DND-41 (cell line): Measurements from ENCODE around the gene FAM13A.
"Not testable (repeated sequence)": the region's sequence is repeated elsewhere in the genome, so short reads cannot be mapped to it uniquely, and the experiment has no call there.

Experiments
- ATAC-seq: fragments of 200-7000 bp; cut with Tn5 transposase; 3 replicates; pipeline ENCODE4 v1.9.1; 2021; ENCODE audit warnings: low read depth; ENCODE audit not compliant: insufficient read depth
- DNase-seq: peaks from one replicate; pipeline ENCODE4 v3.0.0-alpha.2; 2020
- H2AFZ ChIP-seq: 2 replicates; pipeline ENCODE4 v1.6.0; 2012; ENCODE audit warnings: low read depth, low read length
- H3K27ac ChIP-seq: 2 replicates; pipeline ENCODE4 v1.5.1; 2012; ENCODE audit warnings: low read length, inconsistent platforms
- H3K27me3 ChIP-seq: fragments of 200-600 bp; sonication (generic); 2 replicates; pipeline ENCODE4 v1.6.0; 2012; ENCODE audit warnings: low read length, mild to moderate bottlenecking, inconsistent platforms; ENCODE audit not compliant: insufficient read depth, poor library complexity
- H3K36me3 ChIP-seq: 2 replicates; pipeline ENCODE4 v1.5.1; 2012; ENCODE audit warnings: low read length, inconsistent platforms; ENCODE audit not compliant: insufficient read depth
- H3K4me1 ChIP-seq: 2 replicates; pipeline ENCODE4 v1.5.1; 2012; ENCODE audit warnings: mild to moderate bottlenecking, low read length; ENCODE audit not compliant: insufficient read depth
- H3K4me2 ChIP-seq: 2 replicates; pipeline ENCODE4 v1.6.0; 2012; ENCODE audit warnings: mild to moderate bottlenecking, moderate library complexity, low read length, inconsistent platforms; ENCODE audit not compliant: insufficient read depth
- H3K4me3 ChIP-seq, 2 experiments: fragments of 200-600 bp in 1 of 2; shearing (Covaris generic) in 1 of 2; 2 replicates each; pipeline ENCODE4 v1.5.1; 2012 to 2016; ENCODE audit warnings: inconsistent platforms in 2 of 2, low read length in 2 of 2, mild to moderate bottlenecking in 2 of 2, low read depth in 1 of 2, moderate library complexity in 1 of 2
- H3K79me2 ChIP-seq: 2 replicates; pipeline ENCODE4 v1.6.0; 2012; ENCODE audit warnings: low read length, inconsistent platforms; ENCODE audit not compliant: insufficient read depth
- H3K9ac ChIP-seq: 2 replicates; pipeline ENCODE4 v1.6.0; 2012; ENCODE audit warnings: low read depth, mild to moderate bottlenecking, inconsistent platforms, low read length, moderate library complexity
- H3K9me3 ChIP-seq: 2 replicates; pipeline ENCODE4 v1.5.1; 2012; ENCODE audit warnings: low read length, moderate library complexity, mild to moderate bottlenecking, inconsistent platforms; ENCODE audit not compliant: insufficient read depth, severe bottlenecking
- H4K20me1 ChIP-seq: 2 replicates; pipeline ENCODE4 v1.6.0; 2012; ENCODE audit warnings: low read length; ENCODE audit not compliant: insufficient read depth
- EZH2 ChIP-seq: IDR thresholded peaks from 3 replicates; pipeline ENCODE4 v1.6.1; 2012; ENCODE audit warnings: borderline replicate concordance, low read depth, mild to moderate bottlenecking, moderate library complexity, low read length, inconsistent platforms; ENCODE audit not compliant: severe bottlenecking
- TF ChIP-seq, protein P1 (sequence below): IDR thresholded peaks from 2 replicates; pipeline ENCODE4 v1.5.1; 2012; ENCODE audit warnings: borderline replicate concordance, low read length, moderate library complexity, mild to moderate bottlenecking; ENCODE audit not compliant: poor library complexity, severe bottlenecking; ENCODE audit errors: extremely low read depth

FAM13A gene

DNA sequence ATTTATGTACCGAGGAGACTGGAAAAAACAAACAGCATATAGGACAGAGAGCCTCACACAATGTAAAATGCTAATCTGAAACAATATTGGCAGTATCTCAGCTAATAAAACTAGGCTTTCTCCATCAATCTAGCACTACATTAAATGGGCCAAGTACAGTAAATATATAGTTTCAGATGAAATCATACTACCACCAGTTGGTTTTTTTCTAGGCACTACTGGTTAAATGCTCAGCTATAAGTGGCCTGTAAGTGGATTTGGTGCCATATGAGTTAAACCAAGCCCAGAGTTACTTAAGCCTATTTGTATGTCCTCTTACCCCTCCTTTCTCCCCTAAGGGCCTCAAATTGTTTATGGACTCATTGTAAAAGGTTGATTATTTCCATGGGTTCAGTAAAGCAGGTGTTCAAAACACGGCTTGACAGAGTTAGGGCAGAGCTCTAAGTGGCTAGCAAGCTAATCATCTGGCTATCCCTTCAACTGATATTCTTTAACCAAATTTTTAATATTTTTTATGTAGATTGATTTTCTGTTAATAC lies 57.5 kb downstream of the FAM13A start:
- Histone ChIP-seq H3K9ac (no peak overlapping the region), H3K4me3 (no peak overlapping the region), H3K79me2 (no peaks in the 10 kb centered on the region), H4K20me1 (no peaks in the 10 kb centered on the region), H3K4me1 (no peaks in the 10 kb centered on the region), H3K36me3 (no peaks in the 10 kb centered on the region), H2AFZ (no peak overlapping the region), H3K27ac (no peak overlapping the region), H3K27me3 (no peaks in the 10 kb centered on the region), H3K9me3 (no peaks in the 10 kb centered on the region), H3K4me2 (no peak overlapping the region)
- no peak for DNase-seq
- no peak for ATAC-seq
- TF ChIP-seq, protein P1, sequence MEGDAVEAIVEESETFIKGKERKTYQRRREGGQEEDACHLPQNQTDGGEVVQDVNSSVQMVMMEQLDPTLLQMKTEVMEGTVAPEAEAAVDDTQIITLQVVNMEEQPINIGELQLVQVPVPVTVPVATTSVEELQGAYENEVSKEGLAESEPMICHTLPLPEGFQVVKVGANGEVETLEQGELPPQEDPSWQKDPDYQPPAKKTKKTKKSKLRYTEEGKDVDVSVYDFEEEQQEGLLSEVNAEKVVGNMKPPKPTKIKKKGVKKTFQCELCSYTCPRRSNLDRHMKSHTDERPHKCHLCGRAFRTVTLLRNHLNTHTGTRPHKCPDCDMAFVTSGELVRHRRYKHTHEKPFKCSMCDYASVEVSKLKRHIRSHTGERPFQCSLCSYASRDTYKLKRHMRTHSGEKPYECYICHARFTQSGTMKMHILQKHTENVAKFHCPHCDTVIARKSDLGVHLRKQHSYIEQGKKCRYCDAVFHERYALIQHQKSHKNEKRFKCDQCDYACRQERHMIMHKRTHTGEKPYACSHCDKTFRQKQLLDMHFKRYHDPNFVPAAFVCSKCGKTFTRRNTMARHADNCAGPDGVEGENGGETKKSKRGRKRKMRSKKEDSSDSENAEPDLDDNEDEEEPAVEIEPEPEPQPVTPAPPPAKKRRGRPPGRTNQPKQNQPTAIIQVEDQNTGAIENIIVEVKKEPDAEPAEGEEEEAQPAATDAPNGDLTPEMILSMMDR: no peak
- TF ChIP-seq EZH2: no peak

DNA sequence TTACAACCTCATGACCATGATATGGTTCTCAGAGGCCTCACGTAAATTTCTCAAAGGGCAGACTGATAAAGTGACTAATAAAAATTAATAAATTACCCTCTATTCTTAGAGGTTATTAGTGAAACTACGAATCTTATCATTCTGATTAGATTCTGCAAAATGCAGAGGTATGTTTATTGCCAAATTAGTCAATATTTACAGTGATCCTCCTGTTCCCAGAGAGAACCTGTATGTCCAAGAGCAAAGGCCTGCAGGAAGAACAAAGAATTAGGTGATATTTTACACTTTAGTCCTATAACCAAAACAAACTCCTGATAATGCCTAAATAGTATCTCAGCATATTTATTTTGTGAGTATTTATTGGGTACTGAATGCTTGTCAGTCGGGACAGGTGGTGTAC lies 58.1 kb downstream of the FAM13A start:
- Histone ChIP-seq H3K27ac (no peak overlapping the region), H3K27me3 (no peaks in the 10 kb centered on the region), H2AFZ (no peak overlapping the region), H3K4me2 (no peak overlapping the region), H3K4me3 (no peak overlapping the region), H4K20me1 (no peaks in the 10 kb centered on the region), H3K79me2 (no peaks in the 10 kb centered on the region), H3K9ac (no peak overlapping the region), H3K9me3 (no peaks in the 10 kb centered on the region), H3K4me1 (no peaks in the 10 kb centered on the region), H3K36me3 (no peaks in the 10 kb centered on the region)
- TF ChIP-seq, protein P1: no peak
- no peak for DNase-seq
- no peak for ATAC-seq

DNA sequence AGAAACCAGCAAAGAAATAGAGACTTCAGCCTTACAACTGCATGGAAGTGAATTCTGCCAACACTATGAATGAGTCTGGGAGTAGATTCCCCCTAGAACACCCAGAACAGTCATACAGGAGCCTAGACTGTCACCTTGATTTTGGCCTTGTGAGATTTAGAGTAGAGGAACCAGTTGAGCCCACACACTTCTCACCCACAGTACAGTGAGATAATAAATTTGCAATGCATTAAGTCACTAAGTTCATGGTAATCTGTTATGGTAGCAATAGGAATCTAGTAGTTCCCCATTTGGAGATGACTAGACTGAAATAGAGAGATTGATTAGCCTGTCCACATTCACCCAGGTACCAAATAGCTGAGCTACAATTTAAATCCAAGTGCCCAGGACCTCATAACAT lies 59.0 kb downstream of the FAM13A start:
- H3K4me1 ChIP-seq: no peaks in the 10 kb centered on the region
- H3K79me2 ChIP-seq: no peaks in the 10 kb centered on the region
- ATAC-seq (no peak), DNase-seq (no peak)
- H3K36me3 ChIP-seq: no peaks in the 10 kb centered on the region
- TF ChIP-seq, protein P1: no peak
- no peak for TF ChIP-seq EZH2
- no peaks in the 10 kb centered on the region for H3K27me3 ChIP-seq
- H3K9ac ChIP-seq: no peak overlapping the region
- no peak overlapping the region for H3K4me2 ChIP-seq
- no peak overlapping the region for H3K4me3 ChIP-seq
- no peaks in the 10 kb centered on the region for H4K20me1 ChIP-seq
- H2AFZ ChIP-seq: no peak overlapping the region
- H3K9me3 ChIP-seq: no peaks in the 10 kb centered on the region
- no peak overlapping the region for H3K27ac ChIP-seq

DNA sequence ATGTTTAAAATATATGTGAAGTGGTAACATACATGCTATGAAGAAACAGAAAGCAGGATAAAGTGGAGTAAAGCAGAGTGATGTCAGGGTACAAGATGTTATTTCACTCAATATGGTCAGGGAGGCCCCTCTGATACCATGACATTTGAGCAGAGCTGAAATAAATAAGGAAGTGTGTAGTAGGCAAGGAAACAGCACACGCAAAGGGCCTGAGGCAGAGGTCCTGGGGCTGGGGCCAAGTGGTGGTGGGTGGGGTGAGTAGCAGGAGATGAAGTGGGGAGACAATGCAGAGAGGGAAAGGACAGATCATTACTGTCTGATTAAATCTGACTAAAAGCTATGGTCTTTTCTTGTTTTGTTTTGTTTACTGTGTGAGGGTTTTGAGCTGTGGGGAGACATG lies 61.1 kb downstream of the FAM13A start:
- Histone ChIP-seq H3K27ac (no peak overlapping the region), H3K79me2 (no peaks in the 10 kb centered on the region), H3K4me1 (no peaks in the 10 kb centered on the region), H3K4me2 (no peak overlapping the region), H3K9ac (no peak overlapping the region), H2AFZ (no peak overlapping the region), H3K9me3 (no peaks in the 10 kb centered on the region), H3K36me3 (no peaks in the 10 kb centered on the region), H3K27me3 (no peaks in the 10 kb centered on the region), H4K20me1 (no peaks in the 10 kb centered on the region), H3K4me3 (no peak overlapping the region)
- no peak for TF ChIP-seq EZH2
- TF ChIP-seq, protein P1: no peak
- ATAC-seq (no peak), DNase-seq (no peak)

DNA sequence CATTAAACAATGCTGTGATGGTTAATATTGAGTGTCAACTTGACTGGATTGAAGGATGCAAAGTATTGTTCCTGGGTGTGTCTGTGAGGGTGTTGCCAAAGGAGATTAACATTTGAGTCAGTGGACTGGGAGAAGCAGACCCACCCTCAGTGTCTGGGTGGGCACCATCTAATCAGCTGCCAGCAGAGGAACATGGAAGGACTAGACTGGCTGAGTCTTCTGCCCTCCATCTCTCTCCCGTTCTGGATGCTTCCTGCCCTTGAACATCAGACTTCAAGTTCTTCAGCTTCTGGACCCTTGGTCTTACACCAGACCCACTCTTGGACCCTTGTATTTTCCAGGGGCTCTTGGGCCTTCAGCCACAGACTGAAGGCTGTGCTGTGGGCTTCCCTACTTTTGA lies 61.7 kb downstream of the FAM13A start:
- H3K27me3 ChIP-seq, H3K79me2 ChIP-seq, H3K4me3 ChIP-seq, H3K27ac ChIP-seq, ATAC-seq, DNase-seq, H3K4me2 ChIP-seq, H3K9me3 ChIP-seq, H3K36me3 ChIP-seq, H3K4me1 ChIP-seq, H3K9ac ChIP-seq, H2AFZ ChIP-seq, H4K20me1 ChIP-seq: not testable (repeated sequence)
